PC-3 (cell line): ENCODE results near the gene ASB13.

Source experiments
- CTCF ChIP-seq: fragments of 300-600 bp; sonication (generic); conservative IDR thresholded peaks from 2 replicates; pipeline ENCODE4 v1.5.1; 2017; ENCODE audit warnings: antibody characterized with exemption, low read depth, mild to moderate bottlenecking, low read length
- EZH2 ChIP-seq: fragments of 300-600 bp; sonication (generic); IDR thresholded peaks from one replicate; pipeline ENCODE4 v1.6.1; 2017; ENCODE audit warnings: antibody characterized with exemption, mild to moderate bottlenecking, low read length; ENCODE audit not compliant: unreplicated experiment

GRCh38 chr10:5658871-5659618 is 7.3 kb downstream of the ASB13 start:
- TF ChIP-seq CTCF, result no peak
- no peak for TF ChIP-seq EZH2
